Liver (tissue), 9 donors: ENCODE measurements around the gene SRSF10. TPM values are rescaled to one million over a fixed set of nuclear protein-coding genes. Genes with fewer than 3 reads are reported as not detected.

ENCODE experiments used
- DNase-seq: peaks from one replicate; pipeline ENCODE4 v3.0.0-alpha.2; 2017; ENCODE audit warnings: low spot score
- H3K27ac ChIP-seq, 2 donors: one replicate each; pipeline ENCODE4 v1.7.0; 2013; ENCODE audit warnings: inconsistent platforms in 2 of 2, low read length in 2 of 2, control low read depth in 1 of 2, low read depth in 1 of 2, mild to moderate bottlenecking in 1 of 2
- H3K27me3 ChIP-seq, 4 donors: one replicate each; pipeline versions ENCODE4 v1.6.1 to v1.7.0; 2013; ENCODE audit warnings: low read length in 3 of 4, inconsistent platforms in 1 of 4, mild to moderate bottlenecking in 1 of 4, moderate library complexity in 1 of 4; ENCODE audit not compliant: control insufficient read depth in 4 of 4, insufficient read depth in 4 of 4
- H3K36me3 ChIP-seq, 4 donors: one replicate each; pipeline versions ENCODE4 v1.6.1 to v1.7.0; 2013; ENCODE audit warnings: low read length in 3 of 4, mild to moderate bottlenecking in 3 of 4, low read depth in 1 of 4, moderate library complexity in 1 of 4; ENCODE audit not compliant: control insufficient read depth in 4 of 4, insufficient read depth in 3 of 4
- H3K4me1 ChIP-seq, 4 donors: one replicate each; pipeline versions ENCODE4 v1.6.1 to v1.7.0; 2013; ENCODE audit warnings: low read length in 3 of 4, mild to moderate bottlenecking in 3 of 4, moderate library complexity in 1 of 4; ENCODE audit not compliant: control insufficient read depth in 4 of 4, insufficient read depth in 4 of 4
- H3K4me3 ChIP-seq, 3 donors: one replicate each; pipeline versions ENCODE4 v1.6.1 to v1.7.0; 2013; ENCODE audit warnings: low read length in 3 of 3, control low read depth in 1 of 3, low read depth in 1 of 3, mild to moderate bottlenecking in 1 of 3
- H3K9ac ChIP-seq, 2 donors: one replicate each; pipeline ENCODE4 v1.7.0; 2013; ENCODE audit warnings: low read length in 2 of 2, mild to moderate bottlenecking in 2 of 2, moderate library complexity in 2 of 2, control low read depth in 1 of 2, low read depth in 1 of 2
- H3K9me3 ChIP-seq, 4 donors: one replicate each; pipeline versions ENCODE4 v1.6.1 to v1.7.0; 2013; ENCODE audit warnings: low read length in 3 of 4; ENCODE audit not compliant: control insufficient read depth in 4 of 4
- EGR1 ChIP-seq, 2 donors: IDR thresholded peaks; 2 replicates each; pipeline ENCODE4 v1.6.1; 2016 to 2018; ENCODE audit warnings: antibody characterized with exemption in 2 of 2, low read depth in 2 of 2
- FOXA1 ChIP-seq: IDR thresholded peaks from 2 replicates; pipeline ENCODE4 v1.6.1; 2016; ENCODE audit warnings: antibody characterized with exemption
- FOXA2 ChIP-seq: IDR thresholded peaks from 2 replicates; pipeline ENCODE4 v1.6.1; 2016; ENCODE audit warnings: antibody characterized with exemption
- GABPA ChIP-seq, 2 donors: IDR thresholded peaks in 1 of 2; conservative IDR thresholded peaks in 1 of 2; 2 replicates each; pipeline ENCODE4 v1.6.1; 2016; ENCODE audit warnings: antibody characterized with exemption in 2 of 2, mild to moderate bottlenecking in 1 of 2, moderate library complexity in 1 of 2
- HNF4A ChIP-seq, 2 donors: conservative IDR thresholded peaks; 2 replicates each; pipeline ENCODE4 v1.6.1; 2016; ENCODE audit warnings: antibody characterized with exemption in 2 of 2, mild to moderate bottlenecking in 2 of 2
- HNF4G ChIP-seq: IDR thresholded peaks from 2 replicates; pipeline ENCODE4 v1.6.1; 2016; ENCODE audit warnings: antibody characterized with exemption
- JUND ChIP-seq, 2 donors: IDR thresholded peaks; 2 replicates each; pipeline ENCODE4 v1.6.1; 2016; ENCODE audit warnings: antibody characterized with exemption in 2 of 2
- NR2F2 ChIP-seq: IDR thresholded peaks from 2 replicates; pipeline ENCODE4 v1.6.1; 2016; ENCODE audit warnings: antibody characterized with exemption
- RAD21 ChIP-seq, 2 donors: IDR thresholded peaks; 2 replicates each; pipeline ENCODE4 v1.6.1; 2016; ENCODE audit warnings: antibody characterized with exemption in 2 of 2, mild to moderate bottlenecking in 2 of 2
- TAF1 ChIP-seq: conservative IDR thresholded peaks from 2 replicates; pipeline ENCODE4 v1.6.1; 2016; ENCODE audit warnings: antibody characterized with exemption, mild to moderate bottlenecking
- YY1 ChIP-seq: IDR thresholded peaks from 2 replicates; pipeline ENCODE4 v1.6.1; 2016; ENCODE audit warnings: antibody characterized with exemption, mild to moderate bottlenecking
- WGBS: extraction: QIAGEN DNeasy Blood & Tissue Kit; methylation state at CpG from one replicate; pipeline ENCODE4 v1.1.7; 2013; 5-methylcytosine and 5-hydroxymethylcytosine counted together
- polyA plus RNA-seq, 2 donors: library from polyadenylated mRNA; stranded (reverse) in 1 of 2; unstranded in 1 of 2; fragments of 200-250 nt in 1 of 2; fragments of >200 nt in 1 of 2; fragmentation: Nextera tagmentation in 1 of 2; extraction: Ambion mirVana in 1 of 2; gene quantifications; one replicate each; pipeline versions ENCODE4 v1.2.1 to v1.2.3, GENCODE V29; 2013 to 2015
- total RNA-seq, 2 donors: library from RNA; depleted of rRNA; stranded (reverse); fragments of >200 nt; gene quantifications; one replicate each; pipeline ENCODE4 v1.2.3, GENCODE V29; 2014
- TF ChIP-seq, protein P1 (sequence below): IDR thresholded peaks from 2 replicates; pipeline ENCODE4 v1.6.1; 2016; ENCODE audit warnings: antibody characterized with exemption
- TF ChIP-seq, protein P2 (sequence below): IDR thresholded peaks from 2 replicates; pipeline ENCODE4 v1.6.1; 2016; ENCODE audit warnings: antibody characterized with exemption
- TF ChIP-seq, protein P3 (sequence below): IDR thresholded peaks from 2 replicates; pipeline ENCODE4 v1.6.1; 2016; ENCODE audit warnings: antibody characterized with exemption
- TF ChIP-seq, protein P4 (sequence below): fragments of 150-350 bp; IDR thresholded peaks from 2 replicates; pipeline ENCODE4 v1.5.1; 2017; ENCODE audit warnings: improper control_type of control experiment, low read depth, low read length; ENCODE audit not compliant: missing input control
- TF ChIP-seq, protein P5 (sequence below): IDR thresholded peaks from 2 replicates; pipeline ENCODE4 v1.6.1; 2016; ENCODE audit warnings: antibody characterized with exemption, mild to moderate bottlenecking
- donor health status: healthy.
- donor health status: healthy.
- donor health status: healthy.
- donor health status: healthy.
- donor health status: healthy.

SRSF10 gene
- total and polyA plus RNA-seq, 4 donors, result 29.9 to 77.5 (median 63.8) TPM

DNA sequence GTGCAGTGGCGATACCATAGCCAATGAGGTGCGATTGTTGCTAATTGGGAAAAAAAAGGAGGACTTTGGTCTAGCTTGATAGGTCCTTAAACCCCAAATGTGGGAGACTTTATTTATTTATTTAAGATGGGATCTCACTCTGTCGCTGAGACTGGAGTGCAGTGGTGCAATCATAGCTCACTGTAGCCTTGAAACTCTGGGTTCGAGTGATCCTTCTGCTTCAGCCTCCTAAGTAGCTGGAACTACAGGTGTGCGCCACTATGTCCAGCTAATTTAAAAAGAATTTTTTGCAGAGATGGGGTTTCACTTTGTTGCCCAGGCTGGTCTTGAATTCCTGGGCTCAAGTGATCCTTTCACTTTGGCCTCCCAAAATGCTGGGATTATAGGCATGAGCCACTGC, 24.0 kb upstream of the SRSF10 start:
- Histone ChIP-seq H3K4me3 (no peak overlapping the region), H3K36me3 (no peaks in the 10 kb centered on the region), H3K9ac (no peak overlapping the region), H3K4me1 (no peaks in the 10 kb centered on the region), H3K27ac (no peak overlapping the region), H3K27me3 (no peaks in the 10 kb centered on the region), H3K9me3 (no peaks in the 10 kb centered on the region)
- DNase-seq, result no peak
- WGBS, result 91% methylated on average over 5 of the region's 5 CpGs
- TF ChIP-seq, protein P1, sequence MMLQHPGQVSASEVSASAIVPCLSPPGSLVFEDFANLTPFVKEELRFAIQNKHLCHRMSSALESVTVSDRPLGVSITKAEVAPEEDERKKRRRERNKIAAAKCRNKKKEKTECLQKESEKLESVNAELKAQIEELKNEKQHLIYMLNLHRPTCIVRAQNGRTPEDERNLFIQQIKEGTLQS, result no peak
- TF ChIP-seq GABPA (IDR thresholded peaks at IDR 0.05 in 1 of 2, conservative IDR thresholded peaks at IDR 0.05 in 1 of 2) (no peak), NR2F2 (no peak), JUND (IDR thresholded peaks at IDR 0.05) (no peak), RAD21 (IDR thresholded peaks at IDR 0.05) (no peak), FOXA1 (no peak), FOXA2 (no peak), EGR1 (IDR thresholded peaks at IDR 0.05; ENCODE audit: low read depth in 2 of 2) (no peak), HNF4G (no peak), YY1 (no peak), HNF4A (conservative IDR thresholded peaks at IDR 0.05) (no peak), TAF1 (no peak)
- TF ChIP-seq, protein P2, sequence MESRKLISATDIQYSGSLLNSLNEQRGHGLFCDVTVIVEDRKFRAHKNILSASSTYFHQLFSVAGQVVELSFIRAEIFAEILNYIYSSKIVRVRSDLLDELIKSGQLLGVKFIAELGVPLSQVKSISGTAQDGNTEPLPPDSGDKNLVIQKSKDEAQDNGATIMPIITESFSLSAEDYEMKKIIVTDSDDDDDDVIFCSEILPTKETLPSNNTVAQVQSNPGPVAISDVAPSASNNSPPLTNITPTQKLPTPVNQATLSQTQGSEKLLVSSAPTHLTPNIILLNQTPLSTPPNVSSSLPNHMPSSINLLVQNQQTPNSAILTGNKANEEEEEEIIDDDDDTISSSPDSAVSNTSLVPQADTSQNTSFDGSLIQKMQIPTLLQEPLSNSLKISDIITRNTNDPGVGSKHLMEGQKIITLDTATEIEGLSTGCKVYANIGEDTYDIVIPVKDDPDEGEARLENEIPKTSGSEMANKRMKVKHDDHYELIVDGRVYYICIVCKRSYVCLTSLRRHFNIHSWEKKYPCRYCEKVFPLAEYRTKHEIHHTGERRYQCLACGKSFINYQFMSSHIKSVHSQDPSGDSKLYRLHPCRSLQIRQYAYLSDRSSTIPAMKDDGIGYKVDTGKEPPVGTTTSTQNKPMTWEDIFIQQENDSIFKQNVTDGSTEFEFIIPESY, result no peak
- TF ChIP-seq, protein P3, sequence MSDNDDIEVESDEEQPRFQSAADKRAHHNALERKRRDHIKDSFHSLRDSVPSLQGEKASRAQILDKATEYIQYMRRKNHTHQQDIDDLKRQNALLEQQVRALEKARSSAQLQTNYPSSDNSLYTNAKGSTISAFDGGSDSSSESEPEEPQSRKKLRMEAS, result no peak
- TF ChIP-seq, protein P4, sequence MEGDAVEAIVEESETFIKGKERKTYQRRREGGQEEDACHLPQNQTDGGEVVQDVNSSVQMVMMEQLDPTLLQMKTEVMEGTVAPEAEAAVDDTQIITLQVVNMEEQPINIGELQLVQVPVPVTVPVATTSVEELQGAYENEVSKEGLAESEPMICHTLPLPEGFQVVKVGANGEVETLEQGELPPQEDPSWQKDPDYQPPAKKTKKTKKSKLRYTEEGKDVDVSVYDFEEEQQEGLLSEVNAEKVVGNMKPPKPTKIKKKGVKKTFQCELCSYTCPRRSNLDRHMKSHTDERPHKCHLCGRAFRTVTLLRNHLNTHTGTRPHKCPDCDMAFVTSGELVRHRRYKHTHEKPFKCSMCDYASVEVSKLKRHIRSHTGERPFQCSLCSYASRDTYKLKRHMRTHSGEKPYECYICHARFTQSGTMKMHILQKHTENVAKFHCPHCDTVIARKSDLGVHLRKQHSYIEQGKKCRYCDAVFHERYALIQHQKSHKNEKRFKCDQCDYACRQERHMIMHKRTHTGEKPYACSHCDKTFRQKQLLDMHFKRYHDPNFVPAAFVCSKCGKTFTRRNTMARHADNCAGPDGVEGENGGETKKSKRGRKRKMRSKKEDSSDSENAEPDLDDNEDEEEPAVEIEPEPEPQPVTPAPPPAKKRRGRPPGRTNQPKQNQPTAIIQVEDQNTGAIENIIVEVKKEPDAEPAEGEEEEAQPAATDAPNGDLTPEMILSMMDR, result no peak
- TF ChIP-seq, protein P5, sequence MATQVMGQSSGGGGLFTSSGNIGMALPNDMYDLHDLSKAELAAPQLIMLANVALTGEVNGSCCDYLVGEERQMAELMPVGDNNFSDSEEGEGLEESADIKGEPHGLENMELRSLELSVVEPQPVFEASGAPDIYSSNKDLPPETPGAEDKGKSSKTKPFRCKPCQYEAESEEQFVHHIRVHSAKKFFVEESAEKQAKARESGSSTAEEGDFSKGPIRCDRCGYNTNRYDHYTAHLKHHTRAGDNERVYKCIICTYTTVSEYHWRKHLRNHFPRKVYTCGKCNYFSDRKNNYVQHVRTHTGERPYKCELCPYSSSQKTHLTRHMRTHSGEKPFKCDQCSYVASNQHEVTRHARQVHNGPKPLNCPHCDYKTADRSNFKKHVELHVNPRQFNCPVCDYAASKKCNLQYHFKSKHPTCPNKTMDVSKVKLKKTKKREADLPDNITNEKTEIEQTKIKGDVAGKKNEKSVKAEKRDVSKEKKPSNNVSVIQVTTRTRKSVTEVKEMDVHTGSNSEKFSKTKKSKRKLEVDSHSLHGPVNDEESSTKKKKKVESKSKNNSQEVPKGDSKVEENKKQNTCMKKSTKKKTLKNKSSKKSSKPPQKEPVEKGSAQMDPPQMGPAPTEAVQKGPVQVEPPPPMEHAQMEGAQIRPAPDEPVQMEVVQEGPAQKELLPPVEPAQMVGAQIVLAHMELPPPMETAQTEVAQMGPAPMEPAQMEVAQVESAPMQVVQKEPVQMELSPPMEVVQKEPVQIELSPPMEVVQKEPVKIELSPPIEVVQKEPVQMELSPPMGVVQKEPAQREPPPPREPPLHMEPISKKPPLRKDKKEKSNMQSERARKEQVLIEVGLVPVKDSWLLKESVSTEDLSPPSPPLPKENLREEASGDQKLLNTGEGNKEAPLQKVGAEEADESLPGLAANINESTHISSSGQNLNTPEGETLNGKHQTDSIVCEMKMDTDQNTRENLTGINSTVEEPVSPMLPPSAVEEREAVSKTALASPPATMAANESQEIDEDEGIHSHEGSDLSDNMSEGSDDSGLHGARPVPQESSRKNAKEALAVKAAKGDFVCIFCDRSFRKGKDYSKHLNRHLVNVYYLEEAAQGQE, result no peak
